A549 (cell line): ENCODE data around the gene PKNOX1. TPM values are rescaled to one million over a fixed set of nuclear protein-coding genes. Genes with fewer than 3 reads are reported as not detected.
A peak's percentile ranks its signal among the peaks of the same experiment; 100 is the strongest.
"Not testable (repeated sequence)": the region's sequence is repeated elsewhere in the genome, so short reads cannot be mapped to it uniquely, and the experiment has no call there.

ENCODE experiments used
- ATAC-seq, 2 experiments: fragments of 200-7000 bp in 1 of 2; fragments of >200 bp in 1 of 2; cut with Nextera tagmentation in 1 of 2; cut with Tn5 transposase in 1 of 2; 3 replicates each; pipeline versions ENCODE4 v1.8.0 to v1.9.1; 2018 to 2020; ENCODE audit warnings: mild to moderate bottlenecking in 1 of 2, moderate library complexity in 1 of 2
- CTCF ChIA-PET: fragments of 300-600 bp; sonication (Branson Sonifier 250); formaldehyde crosslinking; extraction: SDS; loops from one replicate; lab custom pipeline; 2021; ENCODE audit warnings: antibody characterized with exemption, inconsistent platforms; lab: Yijun Ruan, JAX
- POLR2A ChIA-PET: fragments of 350-600 bp; formaldehyde crosslinking; extraction: SDS; loops from one replicate; lab custom pipeline; 2021; ENCODE audit warnings: antibody characterized with exemption, inconsistent platforms; lab: Yijun Ruan, JAX
- DNase-seq, 2 experiments: peaks; one replicate each; pipeline versions ENCODE4 v3.0.0 to v3.0.0-alpha.2; 2011 to 2016; ENCODE audit warnings: low read depth in 1 of 2, low spot score in 1 of 2
- FAIRE-seq: peaks from 2 replicates; lab custom pipeline; 2011; peaks lifted over from hg19 to GRCh38; lab: Jason Lieb, UNC
- H3K27ac ChIP-seq, 2 experiments: fragments of >200 bp; sonication (Bioruptor Twin); formaldehyde crosslinking; 3 replicates each; pipeline ENCODE4 v1.5.1; 2016 to 2017
- H3K4me1 ChIP-seq: fragments of >200 bp; sonication (Bioruptor Twin); formaldehyde crosslinking; 3 replicates; pipeline ENCODE4 v1.6.1; 2016
- H3K4me2 ChIP-seq: fragments of >200 bp; sonication (Bioruptor Twin); formaldehyde crosslinking; 3 replicates; pipeline ENCODE4 v1.6.1; 2016
- H3K4me3 ChIP-seq: fragments of >200 bp; sonication (Bioruptor Twin); formaldehyde crosslinking; 3 replicates; pipeline ENCODE4 v1.5.1; 2016
- H3K9me3 ChIP-seq: fragments of >200 bp; sonication (Bioruptor Twin); formaldehyde crosslinking; 3 replicates; pipeline ENCODE4 v1.6.1; 2016
- WGBS: methylation state at CpG from one replicate; pipeline ENCODE4 v1.1.6; 2017; ENCODE audit errors: missing lambda C conversion rate; 5-methylcytosine and 5-hydroxymethylcytosine counted together
- polyA plus RNA-seq, 4 experiments: library from polyadenylated mRNA; depleted of rRNA in 3 of 4; stranded (reverse); fragments of >200 nt; fragmentation: RNase III in 1 of 4; extraction: RNeasy Plus Mini Kit Qiagen cat#74134 plus additional on column Dnase treatment in 1 of 4; gene quantifications; 2 replicates in 3 of 4; 3 replicates in 1 of 4; pipeline ENCODE4 v1.2.3, GENCODE V29; 2011 to 2017
- small RNA-seq, 6 experiments: library from RNA; depleted of rRNA; stranded (forward); fragments of <200 nt; gene quantifications; one replicate each; pipeline ENCODE3, GENCODE V24; 2012

The PKNOX1 gene
- polyA plus RNA-seq, 2 of the 4 experiments (the other 2 are of a cell fraction): 3.9 to 16.3 TPM

- H3K4me1 ChIP-seq, ATAC-seq, H3K4me3 ChIP-seq, POLR2A ChIA-PET, DNase-seq, H3K27ac ChIP-seq, CTCF ChIA-PET, H3K9me3 ChIP-seq, FAIRE-seq, H3K4me2 ChIP-seq: not testable (repeated sequence)
- no CpG with 5 or more reads among the region's 74 CpGs for WGBS
Measured at GRCh38 chr21:43074401-43075169, 100.2 kb downstream of the PKNOX1 start.

- WGBS: no CpG with 5 or more reads among the region's 84 CpGs
- CTCF ChIA-PET, FAIRE-seq, POLR2A ChIA-PET, H3K4me2 ChIP-seq, H3K4me3 ChIP-seq, H3K9me3 ChIP-seq, DNase-seq, H3K4me1 ChIP-seq, H3K27ac ChIP-seq: not testable (repeated sequence)
- ATAC-seq: peak; percentile 79 to 82
Measured at GRCh38 chr21:43075170-43076022, 101.0 kb downstream of the PKNOX1 start, which contains the start of gene CBS. Gene CBS (minus strand): TSS chr21:43075835. CDS start chr21:43072193, 3,642 bp downstream.

- H3K4me1 ChIP-seq, FAIRE-seq, H3K4me2 ChIP-seq, POLR2A ChIA-PET, H3K9me3 ChIP-seq, H3K4me3 ChIP-seq, H3K27ac ChIP-seq, CTCF ChIA-PET, DNase-seq: not testable (repeated sequence)
- WGBS: no CpG with 5 or more reads among the region's 77 CpGs
- peak; percentile 34 to 75; a peak in 5 of 6 replicates for ATAC-seq
Measured at GRCh38 chr21:43076023-43076637, 101.8 kb downstream of the PKNOX1 start.

GRCh38 chr21:43076643-43077042, 102.3 kb downstream of the PKNOX1 start:
- CTCF ChIA-PET: not testable (repeated sequence)

GRCh38 chr21:43082587-43083300, 108.4 kb downstream of the PKNOX1 start:
- H3K4me2 ChIP-seq, ATAC-seq, POLR2A ChIA-PET, FAIRE-seq, H3K4me1 ChIP-seq, H3K27ac ChIP-seq, H3K4me3 ChIP-seq, CTCF ChIA-PET, H3K9me3 ChIP-seq, DNase-seq: not testable (repeated sequence)
- WGBS: no CpG with 5 or more reads among the region's 24 CpGs

More at GRCh38 chr21:43076643-43077042, 102.3 kb downstream of the PKNOX1 start:
- H3K4me1 ChIP-seq, H3K4me3 ChIP-seq, H3K27ac ChIP-seq, POLR2A ChIA-PET, H3K4me2 ChIP-seq, FAIRE-seq, DNase-seq, H3K9me3 ChIP-seq: not testable (repeated sequence)
- WGBS: no CpG with 5 or more reads among the region's 28 CpGs
- ATAC-seq: peak; percentile 5 to 38; a peak in 3 of 6 replicates

Small RNA genes lying within 50 kb of the gene (small RNA-seq; reads per million reads assigned to genes)
- gene MIR5692B: 0 reads per million in 6 experiments

Other genes with a start within 250 kb of the PKNOX1 start
- 23.8 and 25.2 TPM in 2 replicates for gene WDR4, start 95.0 kb upstream of the PKNOX1 start, polyA plus RNA-seq (2011; rRNA removed)
- 32.2 to 36.0 TPM (median 35.0 TPM) in 3 replicates for gene WDR4, start 95.0 kb upstream of the PKNOX1 start, polyA plus RNA-seq (2017; fragmentation: RNase III; extraction: RNeasy Plus Mini Kit Qiagen cat#74134 plus additional on column Dnase treatment)
- 14.8 and 17.1 TPM in 2 replicates for gene NDUFV3, start 81.3 kb upstream of the PKNOX1 start, polyA plus RNA-seq (2011; rRNA removed)
- gene NDUFV3, start 81.3 kb upstream of the PKNOX1 start, polyA plus RNA-seq (2017; fragmentation: RNase III; extraction: RNeasy Plus Mini Kit Qiagen cat#74134 plus additional on column Dnase treatment): 20.7 to 22.8 TPM (median 22.0 TPM) in 3 replicates
- gene ERVH48-1, start 48.9 kb upstream of the PKNOX1 start, polyA plus RNA-seq (2011; rRNA removed): not detected in 2 replicates
- not detected in 3 replicates for gene ERVH48-1, start 48.9 kb upstream of the PKNOX1 start, polyA plus RNA-seq (2017; fragmentation: RNase III; extraction: RNeasy Plus Mini Kit Qiagen cat#74134 plus additional on column Dnase treatment)
- 27.0 and 38.3 TPM in 2 replicates for gene CBS, start 101.3 kb downstream of the PKNOX1 start, polyA plus RNA-seq (2011; rRNA removed)
- 13.7 to 18.0 TPM (median 15.7 TPM) in 3 replicates for gene CBS, start 101.3 kb downstream of the PKNOX1 start, polyA plus RNA-seq (2017; fragmentation: RNase III; extraction: RNeasy Plus Mini Kit Qiagen cat#74134 plus additional on column Dnase treatment)
- 59.1 and 103 TPM in 2 replicates for gene U2AF1, start 133.0 kb downstream of the PKNOX1 start, polyA plus RNA-seq (2011; rRNA removed)
- gene U2AF1, start 133.0 kb downstream of the PKNOX1 start, polyA plus RNA-seq (2017; fragmentation: RNase III; extraction: RNeasy Plus Mini Kit Qiagen cat#74134 plus additional on column Dnase treatment): 87.5 to 99.8 TPM (median 98.7 TPM) in 3 replicates
- gene CRYAA, start 194.4 kb downstream of the PKNOX1 start, polyA plus RNA-seq (2011; rRNA removed): not detected in 2 replicates
- gene CRYAA, start 194.4 kb downstream of the PKNOX1 start, polyA plus RNA-seq (2017; fragmentation: RNase III; extraction: RNeasy Plus Mini Kit Qiagen cat#74134 plus additional on column Dnase treatment): not detected in 3 replicates